K562 (cell line): ENCODE data around the gene SULT1C3.

Experiments used
- ARID1B ChIP-seq: fragments of 450-650 bp; IDR thresholded peaks from 2 replicates; pipeline ENCODE4 v1.6.1; 2016; ENCODE audit warnings: antibody characterized with exemption, mild to moderate bottlenecking, inconsistent platforms
- CHD2 ChIP-seq: IDR thresholded peaks from 2 replicates; pipeline ENCODE4 v1.6.1; 2011; ENCODE audit warnings: low read depth, low read length
- HOXB6 ChIP-seq: fragments of 250-450 bp; sonication (Bioruptor Pico); IDR thresholded peaks from 2 replicates; pipeline ENCODE4 v1.5.1; 2022; ENCODE audit warnings: mild to moderate bottlenecking, borderline replicate concordance
- NONO ChIP-seq, 2 experiments: fragments of 200-400 bp in 1 of 2; fragments of 450-650 bp in 1 of 2; formaldehyde crosslinking in 1 of 2; IDR thresholded peaks; 2 replicates each; pipeline ENCODE4 v1.6.1; 2017; ENCODE audit warnings: low read depth in 2 of 2, mild to moderate bottlenecking in 2 of 2, moderate library complexity in 2 of 2, low read length in 1 of 2
- PCBP1 ChIP-seq: fragments of 200-400 bp; formaldehyde crosslinking; IDR thresholded peaks from 2 replicates; pipeline ENCODE4 v1.6.1; 2018; ENCODE audit warnings: mild to moderate bottlenecking, low read depth, low read length; ENCODE audit not compliant: poor library complexity, severe bottlenecking
- POLR2A ChIP-seq: fragments of 450-650 bp; conservative IDR thresholded peaks from 2 replicates; pipeline ENCODE4 v1.6.1; 2016
- SMAD1 ChIP-seq: fragments of 150-350 bp; IDR thresholded peaks from 2 replicates; pipeline ENCODE4 v1.6.1; 2014; ENCODE audit warnings: low read length, low read depth; ENCODE audit not compliant: partially characterized antibody
- ZNF140 ChIP-seq: fragments of 250-450 bp; sonication (Bioruptor Pico); IDR thresholded peaks from 2 replicates; pipeline ENCODE4 v1.8.0; 2021; ENCODE audit warnings: moderate library complexity, mild to moderate bottlenecking, inconsistent platforms
- ZNF175 ChIP-seq: fragments of 200-800 bp; sonication (Bioruptor generic); IDR thresholded peaks from 2 replicates; pipeline ENCODE4 v1.6.1; 2016; ENCODE audit warnings: low read depth, mild to moderate bottlenecking, missing genetic modification characterization, missing compliant biosample characterization
- TF ChIP-seq, protein P1 (sequence below), 3 experiments: fragments of 200-800 bp in 1 of 3; fragments of 250-450 bp in 1 of 3; fragments of 450-650 bp in 1 of 3; sonication (Bioruptor Pico) in 1 of 3; sonication (Bioruptor generic) in 1 of 3; formaldehyde crosslinking in 1 of 3; IDR thresholded peaks; 2 replicates each; pipeline versions ENCODE4 v1.6.1 to v1.8.0; 2016 to 2022; ENCODE audit warnings: mild to moderate bottlenecking in 2 of 3, missing genetic modification characterization in 2 of 3, missing compliant biosample characterization in 1 of 3, moderate library complexity in 1 of 3
- TF ChIP-seq, protein P2 (sequence below): fragments of 250-450 bp; sonication (Bioruptor Pico); IDR thresholded peaks from 2 replicates; pipeline ENCODE4 v1.8.0; 2021; ENCODE audit warnings: moderate library complexity, mild to moderate bottlenecking, inconsistent platforms
- TF ChIP-seq, protein P3 (sequence below), 3 experiments: IDR thresholded peaks in 2 of 3; conservative IDR thresholded peaks in 1 of 3; 2 replicates each; pipeline ENCODE4 v1.5.1; 2011 to 2012; ENCODE audit warnings: low read length in 3 of 3, mild to moderate bottlenecking in 3 of 3, control low read depth in 2 of 3, improper control_type of control experiment in 1 of 3, inconsistent platforms in 1 of 3, low read depth in 1 of 3, mixed read lengths in 1 of 3, moderate library complexity in 1 of 3; ENCODE audit not compliant: insufficient read depth in 2 of 3
- TF ChIP-seq, protein P4 (sequence below), 2 experiments: fragments of 450-650 bp; IDR thresholded peaks; 2 replicates each; pipeline ENCODE4 v1.6.1; 2016; ENCODE audit warnings: mild to moderate bottlenecking in 2 of 2, borderline replicate concordance in 1 of 2, low read depth in 1 of 2, moderate library complexity in 1 of 2
- TF ChIP-seq, protein P5 (sequence below), 2 experiments: fragments of 200-800 bp in 1 of 2; sonication (Bioruptor generic) in 1 of 2; sonication (generic) in 1 of 2; formaldehyde crosslinking in 1 of 2; IDR thresholded peaks in 1 of 2; conservative IDR thresholded peaks in 1 of 2; 2 replicates each; pipeline versions ENCODE4 v1.5.0 to v1.6.1; 2016 to 2020; ENCODE audit warnings: missing compliant biosample characterization in 1 of 2, missing genetic modification characterization in 1 of 2, missing genetic modification reagents in 1 of 2

DNA sequence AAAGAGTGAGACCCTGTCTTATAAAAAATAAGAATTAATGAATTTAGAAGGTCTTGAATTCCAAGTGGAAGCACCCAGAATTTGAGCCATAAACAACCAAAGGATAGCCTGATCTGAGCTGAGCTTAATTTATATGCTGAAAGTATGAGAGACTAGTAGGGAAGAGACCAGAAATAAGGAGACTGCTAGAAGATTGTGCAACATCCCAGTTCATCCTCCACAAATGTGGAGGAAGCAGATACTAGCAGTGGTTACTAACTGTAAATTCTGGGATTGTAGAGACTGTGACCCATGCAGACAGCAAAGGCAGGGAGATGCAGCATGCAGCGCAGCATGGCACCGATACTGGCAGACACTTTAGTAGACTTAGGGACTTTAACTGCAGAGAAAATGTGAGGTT lies 47.4 kb downstream of the SULT1C3 start:
- TF ChIP-seq, protein P1, sequence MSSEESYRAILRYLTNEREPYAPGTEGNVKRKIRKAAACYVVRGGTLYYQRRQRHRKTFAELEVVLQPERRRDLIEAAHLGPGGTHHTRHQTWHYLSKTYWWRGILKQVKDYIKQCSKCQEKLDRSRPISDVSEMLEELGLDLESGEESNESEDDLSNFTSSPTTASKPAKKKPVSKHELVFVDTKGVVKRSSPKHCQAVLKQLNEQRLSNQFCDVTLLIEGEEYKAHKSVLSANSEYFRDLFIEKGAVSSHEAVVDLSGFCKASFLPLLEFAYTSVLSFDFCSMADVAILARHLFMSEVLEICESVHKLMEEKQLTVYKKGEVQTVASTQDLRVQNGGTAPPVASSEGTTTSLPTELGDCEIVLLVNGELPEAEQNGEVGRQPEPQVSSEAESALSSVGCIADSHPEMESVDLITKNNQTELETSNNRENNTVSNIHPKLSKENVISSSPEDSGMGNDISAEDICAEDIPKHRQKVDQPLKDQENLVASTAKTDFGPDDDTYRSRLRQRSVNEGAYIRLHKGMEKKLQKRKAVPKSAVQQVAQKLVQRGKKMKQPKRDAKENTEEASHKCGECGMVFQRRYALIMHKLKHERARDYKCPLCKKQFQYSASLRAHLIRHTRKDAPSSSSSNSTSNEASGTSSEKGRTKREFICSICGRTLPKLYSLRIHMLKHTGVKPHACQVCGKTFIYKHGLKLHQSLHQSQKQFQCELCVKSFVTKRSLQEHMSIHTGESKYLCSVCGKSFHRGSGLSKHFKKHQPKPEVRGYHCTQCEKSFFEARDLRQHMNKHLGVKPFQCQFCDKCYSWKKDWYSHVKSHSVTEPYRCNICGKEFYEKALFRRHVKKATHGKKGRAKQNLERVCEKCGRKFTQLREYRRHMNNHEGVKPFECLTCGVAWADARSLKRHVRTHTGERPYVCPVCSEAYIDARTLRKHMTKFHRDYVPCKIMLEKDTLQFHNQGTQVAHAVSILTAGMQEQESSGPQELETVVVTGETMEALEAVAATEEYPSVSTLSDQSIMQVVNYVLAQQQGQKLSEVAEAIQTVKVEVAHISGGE (CRISPR knock-in tag; IDR thresholded peaks at IDR 0.05), result no peak
- TF ChIP-seq, protein P2, sequence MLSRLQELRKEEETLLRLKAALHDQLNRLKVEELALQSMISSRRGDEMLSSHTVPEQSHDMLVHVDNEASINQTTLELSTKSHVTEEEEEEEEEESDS (CRISPR knock-in tag), result no peak
- TF ChIP-seq ARID1B (no peak), PCBP1 (no peak), ZNF175 (CRISPR knock-in tag) (no peak), ZNF140 (CRISPR knock-in tag) (no peak), POLR2A (no peak), HOXB6 (no peak), NONO (IDR thresholded peaks at IDR 0.05; ENCODE audit: low read depth in 2 of 2, low read length in 1 of 2) (no peak), SMAD1 (no peak), CHD2 (no peak)
- TF ChIP-seq, protein P3, sequence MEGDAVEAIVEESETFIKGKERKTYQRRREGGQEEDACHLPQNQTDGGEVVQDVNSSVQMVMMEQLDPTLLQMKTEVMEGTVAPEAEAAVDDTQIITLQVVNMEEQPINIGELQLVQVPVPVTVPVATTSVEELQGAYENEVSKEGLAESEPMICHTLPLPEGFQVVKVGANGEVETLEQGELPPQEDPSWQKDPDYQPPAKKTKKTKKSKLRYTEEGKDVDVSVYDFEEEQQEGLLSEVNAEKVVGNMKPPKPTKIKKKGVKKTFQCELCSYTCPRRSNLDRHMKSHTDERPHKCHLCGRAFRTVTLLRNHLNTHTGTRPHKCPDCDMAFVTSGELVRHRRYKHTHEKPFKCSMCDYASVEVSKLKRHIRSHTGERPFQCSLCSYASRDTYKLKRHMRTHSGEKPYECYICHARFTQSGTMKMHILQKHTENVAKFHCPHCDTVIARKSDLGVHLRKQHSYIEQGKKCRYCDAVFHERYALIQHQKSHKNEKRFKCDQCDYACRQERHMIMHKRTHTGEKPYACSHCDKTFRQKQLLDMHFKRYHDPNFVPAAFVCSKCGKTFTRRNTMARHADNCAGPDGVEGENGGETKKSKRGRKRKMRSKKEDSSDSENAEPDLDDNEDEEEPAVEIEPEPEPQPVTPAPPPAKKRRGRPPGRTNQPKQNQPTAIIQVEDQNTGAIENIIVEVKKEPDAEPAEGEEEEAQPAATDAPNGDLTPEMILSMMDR (IDR thresholded peaks at IDR 0.05 in 2 of 3, conservative IDR thresholded peaks at IDR 0.05 in 1 of 3; ENCODE audit: insufficient read depth in 2 of 3, low read depth in 1 of 3, low read length in 3 of 3), result no peak
- TF ChIP-seq, protein P4, sequence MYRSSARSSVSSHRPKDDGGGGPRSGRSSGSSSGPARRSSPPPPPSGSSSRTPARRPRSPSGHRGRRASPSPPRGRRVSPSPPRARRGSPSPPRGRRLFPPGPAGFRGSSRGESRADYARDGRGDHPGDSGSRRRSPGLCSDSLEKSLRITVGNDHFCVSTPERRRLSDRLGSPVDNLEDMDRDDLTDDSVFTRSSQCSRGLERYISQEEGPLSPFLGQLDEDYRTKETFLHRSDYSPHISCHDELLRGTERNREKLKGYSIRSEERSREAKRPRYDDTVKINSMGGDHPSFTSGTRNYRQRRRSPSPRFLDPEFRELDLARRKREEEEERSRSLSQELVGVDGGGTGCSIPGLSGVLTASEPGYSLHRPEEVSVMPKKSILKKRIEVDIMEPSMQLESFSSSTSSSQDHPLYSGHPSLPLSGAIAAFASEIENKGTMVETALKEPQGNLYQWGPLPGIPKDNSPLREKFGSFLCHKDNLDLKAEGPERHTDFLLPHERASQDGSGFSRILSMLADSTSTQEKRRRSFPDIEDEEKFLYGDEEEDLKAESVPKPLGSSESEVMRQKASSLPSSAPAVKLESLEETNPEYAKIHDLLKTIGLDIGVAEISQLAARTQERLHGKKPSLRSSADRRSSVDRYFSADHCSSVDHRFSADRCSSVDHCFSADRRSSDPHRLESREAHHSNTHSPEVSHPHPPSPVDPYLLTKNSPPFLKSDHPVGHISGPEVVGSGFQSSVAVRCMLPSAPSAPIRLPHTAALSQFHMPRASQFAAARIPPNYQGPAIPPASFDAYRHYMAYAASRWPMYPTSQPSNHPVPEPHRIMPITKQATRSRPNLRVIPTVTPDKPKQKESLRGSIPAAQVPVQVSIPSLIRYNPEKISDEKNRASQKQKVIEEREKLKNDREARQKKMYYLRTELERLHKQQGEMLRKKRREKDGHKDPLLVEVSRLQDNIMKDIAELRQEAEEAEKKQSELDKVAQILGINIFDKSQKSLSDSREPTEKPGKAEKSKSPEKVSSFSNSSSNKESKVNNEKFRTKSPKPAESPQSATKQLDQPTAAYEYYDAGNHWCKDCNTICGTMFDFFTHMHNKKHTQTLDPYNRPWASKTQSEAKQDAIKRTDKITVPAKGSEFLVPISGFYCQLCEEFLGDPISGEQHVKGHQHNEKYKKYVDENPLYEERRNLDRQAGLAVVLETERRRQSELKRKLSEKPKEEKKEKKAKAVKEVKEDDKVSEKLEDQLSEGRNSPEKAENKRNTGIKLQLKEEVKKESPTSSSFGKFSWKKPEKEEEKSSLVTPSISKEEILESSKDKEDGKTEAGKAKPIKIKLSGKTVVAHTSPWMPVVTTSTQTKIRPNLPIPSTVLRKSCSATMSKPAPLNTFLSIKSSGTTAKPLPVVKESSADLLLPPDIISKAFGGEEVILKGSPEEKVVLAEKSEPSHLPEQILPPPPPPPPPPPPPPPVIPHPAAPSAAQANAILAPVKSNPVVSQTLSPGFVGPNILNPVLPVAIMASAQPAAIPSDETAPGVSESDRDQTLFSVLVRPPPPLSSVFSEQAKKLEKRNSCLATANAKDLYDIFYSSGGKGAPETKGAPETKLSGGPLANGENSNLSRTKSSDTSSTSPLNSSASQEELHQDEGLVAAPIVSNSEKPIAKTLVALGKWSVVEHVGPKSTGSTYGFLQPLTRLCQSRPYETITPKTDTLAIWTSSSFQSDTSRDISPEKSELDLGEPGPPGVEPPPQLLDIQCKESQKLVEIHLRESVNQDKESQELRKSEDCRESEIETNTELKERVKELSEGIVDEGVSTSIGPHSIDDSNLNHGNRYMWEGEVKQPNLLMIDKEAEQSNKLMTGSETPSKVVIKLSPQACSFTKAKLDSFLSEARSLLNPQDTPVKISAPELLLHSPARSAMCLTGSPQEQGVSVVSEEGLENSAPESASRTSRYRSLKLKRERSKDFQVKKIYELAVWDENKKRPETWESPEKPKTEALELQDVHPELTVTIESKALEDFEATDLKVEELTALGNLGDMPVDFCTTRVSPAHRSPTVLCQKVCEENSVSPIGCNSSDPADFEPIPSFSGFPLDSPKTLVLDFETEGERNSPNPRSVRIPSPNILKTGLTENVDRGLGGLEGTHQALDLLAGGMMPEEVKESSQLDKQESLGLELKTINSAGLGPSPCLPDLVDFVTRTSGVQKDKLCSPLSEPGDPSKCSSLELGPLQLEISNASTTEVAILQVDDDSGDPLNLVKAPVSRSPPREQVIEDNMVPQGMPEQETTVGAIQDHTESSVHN (IDR thresholded peaks at IDR 0.05; ENCODE audit: borderline replicate concordance in 1 of 2, low read depth in 1 of 2), result no peak
- TF ChIP-seq, protein P5, sequence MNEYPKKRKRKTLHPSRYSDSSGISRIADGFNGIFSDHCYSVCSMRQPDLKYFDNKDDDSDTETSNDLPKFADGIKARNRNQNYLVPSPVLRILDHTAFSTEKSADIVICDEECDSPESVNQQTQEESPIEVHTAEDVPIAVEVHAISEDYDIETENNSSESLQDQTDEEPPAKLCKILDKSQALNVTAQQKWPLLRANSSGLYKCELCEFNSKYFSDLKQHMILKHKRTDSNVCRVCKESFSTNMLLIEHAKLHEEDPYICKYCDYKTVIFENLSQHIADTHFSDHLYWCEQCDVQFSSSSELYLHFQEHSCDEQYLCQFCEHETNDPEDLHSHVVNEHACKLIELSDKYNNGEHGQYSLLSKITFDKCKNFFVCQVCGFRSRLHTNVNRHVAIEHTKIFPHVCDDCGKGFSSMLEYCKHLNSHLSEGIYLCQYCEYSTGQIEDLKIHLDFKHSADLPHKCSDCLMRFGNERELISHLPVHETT (CRISPR knock-in tag; conservative IDR thresholded peaks at IDR 0.05 in 1 of 2, IDR thresholded peaks at IDR 0.05 in 1 of 2), result no peak
